ENCODE measurements around the gene RHOU.
"Not testable (repeated sequence)": the region's sequence is repeated elsewhere in the genome, so short reads cannot be mapped to it uniquely, and the experiment has no call there.

Gene RHOU

DNA sequence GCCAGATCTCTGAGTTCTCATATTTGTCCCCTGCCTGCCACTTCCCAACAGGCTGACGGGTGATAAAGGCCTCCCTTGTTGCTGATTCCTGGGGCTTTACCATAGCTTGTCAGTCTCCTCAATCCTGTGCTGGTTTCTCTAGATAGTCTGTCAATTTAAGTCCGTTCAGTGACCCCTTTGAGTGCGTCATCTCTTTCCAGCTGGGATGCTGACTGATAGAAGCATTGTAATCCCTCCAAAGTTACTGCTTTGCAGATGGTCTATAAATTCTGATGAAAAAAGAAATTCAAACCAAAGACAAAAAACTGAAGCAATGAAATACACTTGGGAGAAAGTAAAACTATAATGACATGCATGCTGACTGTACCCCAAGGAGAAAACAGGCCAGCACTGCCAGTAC lies 28.3 kb downstream of the RHOU start:
- DNase-seq, result no peak

GRCh38 chr1:228765168-228765946 lies 30.1 kb downstream of the RHOU start:
- no peak for DNase-seq

DNA sequence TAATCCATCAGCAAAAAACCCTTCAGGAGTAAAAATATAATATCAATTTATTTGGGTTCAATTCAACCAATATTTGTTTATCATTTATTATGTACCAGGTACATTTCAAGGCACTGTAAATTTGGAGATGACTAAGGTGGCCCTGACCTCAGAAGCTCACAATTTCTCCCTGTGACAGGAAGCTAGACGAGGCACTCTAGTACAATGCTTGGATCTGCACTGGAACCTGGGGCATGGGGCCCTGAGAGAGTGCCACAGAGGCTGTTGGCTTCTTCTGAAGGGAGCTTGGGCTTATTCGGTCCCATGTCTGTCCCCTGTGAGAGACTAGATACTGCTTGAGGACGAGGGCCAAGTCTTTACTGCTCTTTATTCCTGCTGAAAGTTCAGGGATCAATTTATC lies 31.5 kb downstream of the RHOU start:
- DNase-seq, result no peak

- no peak for DNase-seq
Observed at GRCh38 chr1:228767636-228768354, 32.5 kb downstream of the RHOU start.

DNA sequence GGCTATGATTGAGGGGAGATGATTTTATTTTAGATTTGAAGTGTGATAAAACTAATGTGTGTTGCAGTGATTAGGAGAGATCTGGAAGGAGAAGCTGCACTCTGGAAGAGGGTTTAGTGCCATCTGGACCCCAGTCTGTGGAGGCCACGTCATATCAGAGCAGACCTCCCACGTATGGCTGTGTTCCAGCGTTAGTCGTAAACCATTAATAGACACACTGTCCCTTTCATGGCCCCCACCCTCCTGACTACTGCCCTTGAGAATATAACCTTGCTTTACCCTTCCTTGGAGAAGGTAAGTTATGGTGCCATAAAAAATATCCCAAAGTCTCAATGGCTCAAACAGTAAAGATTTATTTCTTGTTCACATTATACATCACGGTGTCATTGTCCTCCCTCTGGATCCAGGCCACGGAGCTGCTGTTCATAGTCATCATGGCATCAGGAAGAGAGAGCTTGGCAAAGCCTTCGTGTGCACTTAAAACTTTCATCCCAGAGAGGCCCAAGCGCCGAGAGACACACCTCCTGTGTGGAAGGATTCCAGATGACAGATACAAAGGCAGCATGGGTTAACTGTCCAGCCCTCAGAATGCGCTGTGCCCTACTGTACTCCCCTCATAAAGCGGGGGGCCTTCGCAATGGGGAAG lies 33.2 kb downstream of the RHOU start:
- DNase-seq, result no peak

DNA sequence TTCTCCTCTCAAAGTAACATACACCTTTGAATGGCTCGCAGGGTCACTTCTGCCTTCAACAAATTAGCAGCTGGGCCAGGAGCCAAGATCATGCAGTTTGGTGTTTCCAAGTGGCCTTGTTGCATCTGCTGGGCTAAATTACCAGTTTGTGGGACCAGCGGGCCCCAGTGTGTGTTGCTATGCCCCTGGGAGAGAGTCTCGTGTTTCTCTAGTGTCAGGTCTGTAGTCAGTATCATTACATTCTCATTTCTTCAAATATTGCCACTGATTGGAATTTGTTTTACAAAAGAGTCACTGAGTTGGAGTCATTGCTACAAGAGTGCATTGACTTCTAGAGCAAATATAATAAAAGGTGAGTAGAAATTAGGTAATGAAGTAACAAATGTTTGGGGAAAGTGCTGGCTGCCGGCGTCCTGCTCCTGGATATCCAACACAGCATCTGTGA lies 35.5 kb downstream of the RHOU start:
- no peak for DNase-seq

DNA sequence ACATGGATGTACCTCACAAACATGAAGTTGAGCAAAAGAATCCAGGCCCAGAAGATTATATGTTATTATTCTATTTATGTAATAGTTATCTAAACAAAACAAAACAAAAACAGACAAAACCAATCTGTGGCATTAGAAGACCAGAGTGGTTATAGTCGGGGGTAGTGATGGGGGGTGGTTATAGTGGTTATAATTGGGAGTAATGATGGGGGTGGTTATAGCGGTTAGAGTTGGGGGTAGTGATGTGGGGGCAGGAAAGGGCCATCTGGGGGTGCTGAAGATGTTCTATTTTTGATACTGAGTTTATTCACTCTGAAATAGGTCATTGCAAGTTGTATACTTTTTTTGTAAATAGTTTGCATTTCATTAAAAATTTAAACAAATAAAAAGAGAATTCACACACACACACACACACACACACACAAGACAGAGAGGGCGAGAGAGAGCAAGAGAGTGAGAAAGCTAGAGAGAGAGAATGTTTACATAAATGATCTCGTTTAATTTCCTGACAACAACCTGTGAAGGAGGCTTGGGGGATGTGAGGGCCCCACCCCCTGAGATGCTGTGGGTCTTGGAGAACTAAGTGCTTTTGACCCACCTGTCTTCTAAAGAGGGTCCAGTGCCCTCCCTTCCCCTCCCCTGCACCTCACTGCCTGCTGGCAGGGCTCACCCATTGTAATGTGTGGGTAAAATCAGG lies 37.4 kb downstream of the RHOU start:
- DNase-seq, result no peak

- DNase-seq, result not testable (repeated sequence)
Observed at GRCh38 chr1:228775946-228776345, 40.7 kb downstream of the RHOU start.

GRCh38 chr1:228776449-228776848 lies 41.2 kb downstream of the RHOU start:
- peak in 1 of 2 donors; percentile 41 for DNase-seq

- DNase-seq, result no peak
Observed at GRCh38 chr1:228777236-228777635, 42.0 kb downstream of the RHOU start.

GRCh38 chr1:228778026-228778425 lies 42.7 kb downstream of the RHOU start:
- peak; percentile 84 to 94 for DNase-seq

DNA sequence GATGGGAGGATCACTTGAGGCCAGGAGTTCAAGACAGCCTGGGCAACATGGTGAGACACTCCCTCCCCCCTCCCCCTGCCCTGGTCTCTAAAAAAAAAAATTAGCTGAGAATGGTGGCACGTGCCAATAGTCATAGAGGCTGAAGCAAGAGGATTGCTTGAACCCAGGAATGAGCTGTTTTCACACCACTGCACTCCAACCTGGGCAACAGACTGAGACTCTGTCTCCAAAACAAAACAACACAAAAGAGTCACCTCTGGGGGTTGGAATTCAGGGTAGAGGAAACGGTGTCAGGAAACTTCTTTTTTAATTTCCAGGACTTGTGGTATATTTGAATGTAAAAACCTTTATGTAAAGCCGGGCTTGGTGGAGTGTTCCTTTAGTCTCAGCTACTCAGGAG lies 43.2 kb downstream of the RHOU start:
- DNase-seq, result peak in 1 of 2 donors; percentile 34

GRCh38 chr1:228778961-228779360 lies 43.7 kb downstream of the RHOU start:
- peak; percentile 88 to 96 for DNase-seq

- DNase-seq, result no peak
Observed at GRCh38 chr1:228781161-228781808, 46.0 kb downstream of the RHOU start.

- DNase-seq, result no peak
Observed at GRCh38 chr1:228781809-228782661, 46.8 kb downstream of the RHOU start.

- no peak for DNase-seq
Observed at GRCh38 chr1:228782662-228783417, 47.6 kb downstream of the RHOU start.

- DNase-seq, result no peak
Observed at GRCh38 chr1:228783418-228784040, 48.2 kb downstream of the RHOU start.

GRCh38 chr1:228784181-228784580 lies 48.9 kb downstream of the RHOU start:
- DNase-seq, result no peak

DNA sequence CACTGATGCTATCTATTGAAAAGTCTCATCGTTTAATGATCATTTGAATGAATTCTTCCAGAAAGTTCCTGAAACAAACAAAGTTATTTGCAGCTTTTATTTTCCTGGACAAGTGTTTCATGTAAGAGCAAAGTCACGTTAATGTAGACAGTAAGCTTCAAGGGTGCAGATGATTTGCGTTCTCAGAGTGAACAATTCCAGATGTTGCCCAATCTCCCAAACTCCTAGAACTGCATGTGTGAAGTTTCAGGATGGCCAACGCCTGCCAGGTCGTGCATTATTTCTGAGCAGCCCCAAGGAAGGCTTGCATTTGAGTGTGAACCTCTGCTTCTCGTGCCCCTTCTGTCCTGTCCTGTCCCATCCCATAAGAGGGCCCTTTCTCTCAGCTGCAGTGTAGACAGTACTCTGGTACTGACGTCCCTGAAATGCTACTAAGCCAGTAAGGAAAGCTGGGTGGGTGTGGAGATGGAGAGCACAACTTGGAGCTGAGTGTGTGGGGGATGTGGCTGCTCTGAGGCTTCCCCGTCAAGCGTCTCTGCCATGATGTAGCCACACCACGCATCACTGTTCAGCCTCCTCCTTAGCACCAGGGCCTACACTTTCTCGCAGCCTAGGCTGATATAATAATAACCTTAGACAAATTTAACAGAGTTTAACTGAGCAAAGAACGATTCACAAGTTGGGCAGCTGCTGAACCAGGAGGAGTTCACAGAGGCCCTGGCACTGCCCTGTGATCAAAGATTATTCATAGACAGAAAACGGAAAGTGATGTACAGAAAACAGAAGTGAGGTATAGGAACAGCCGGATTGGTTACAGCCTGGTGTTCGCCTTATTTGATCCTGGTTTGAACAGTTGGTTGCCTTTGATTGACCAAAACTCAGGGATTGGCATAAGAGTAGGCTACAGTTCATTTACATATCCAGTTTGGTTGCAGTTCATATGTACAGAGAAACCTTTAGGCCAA lies 50.4 kb downstream of the RHOU start:
- DNase-seq, result peak; percentile 45 to 70
